Neural progenitor cell (in vitro differentiated cells): ENCODE measurements around the gene LMLN.

Source experiments
- EZH2 ChIP-seq: fragments of 200-600 bp; sonication (generic); IDR thresholded peaks from 2 replicates; pipeline ENCODE4 v1.6.1; 2017; ENCODE audit warnings: antibody characterized with exemption, mild to moderate bottlenecking, moderate library complexity
- EZH2phosphoT487 ChIP-seq: fragments of 200-600 bp; sonication (generic); IDR thresholded peaks from 2 replicates; pipeline ENCODE4 v1.6.1; 2017; ENCODE audit warnings: antibody characterized with exemption
- TF ChIP-seq, protein P1 (sequence below): fragments of 200-600 bp; sonication (generic); IDR thresholded peaks from 2 replicates; pipeline ENCODE4 v1.5.1; 2017; ENCODE audit warnings: antibody characterized with exemption, mild to moderate bottlenecking

DNA sequence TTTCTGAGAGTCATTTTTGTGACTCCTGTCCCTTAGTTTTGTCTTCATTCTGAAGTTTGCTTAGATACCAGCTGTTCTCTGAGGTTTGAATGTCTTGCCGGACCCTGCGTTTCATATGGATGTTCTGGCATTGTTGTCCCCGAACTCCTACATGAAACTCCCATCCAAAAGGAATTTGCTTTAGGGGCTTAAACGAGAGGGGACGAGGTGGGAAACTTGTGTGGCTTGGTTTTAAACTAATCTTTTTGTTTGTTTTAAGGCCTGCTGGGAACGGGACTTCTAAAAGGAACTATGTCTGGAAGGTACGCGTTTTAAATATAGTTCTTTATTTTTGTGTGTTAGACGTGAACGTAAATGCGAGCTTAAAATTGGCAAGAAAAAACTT is 9.3 kb upstream of the LMLN start:
- TF ChIP-seq, protein P1, sequence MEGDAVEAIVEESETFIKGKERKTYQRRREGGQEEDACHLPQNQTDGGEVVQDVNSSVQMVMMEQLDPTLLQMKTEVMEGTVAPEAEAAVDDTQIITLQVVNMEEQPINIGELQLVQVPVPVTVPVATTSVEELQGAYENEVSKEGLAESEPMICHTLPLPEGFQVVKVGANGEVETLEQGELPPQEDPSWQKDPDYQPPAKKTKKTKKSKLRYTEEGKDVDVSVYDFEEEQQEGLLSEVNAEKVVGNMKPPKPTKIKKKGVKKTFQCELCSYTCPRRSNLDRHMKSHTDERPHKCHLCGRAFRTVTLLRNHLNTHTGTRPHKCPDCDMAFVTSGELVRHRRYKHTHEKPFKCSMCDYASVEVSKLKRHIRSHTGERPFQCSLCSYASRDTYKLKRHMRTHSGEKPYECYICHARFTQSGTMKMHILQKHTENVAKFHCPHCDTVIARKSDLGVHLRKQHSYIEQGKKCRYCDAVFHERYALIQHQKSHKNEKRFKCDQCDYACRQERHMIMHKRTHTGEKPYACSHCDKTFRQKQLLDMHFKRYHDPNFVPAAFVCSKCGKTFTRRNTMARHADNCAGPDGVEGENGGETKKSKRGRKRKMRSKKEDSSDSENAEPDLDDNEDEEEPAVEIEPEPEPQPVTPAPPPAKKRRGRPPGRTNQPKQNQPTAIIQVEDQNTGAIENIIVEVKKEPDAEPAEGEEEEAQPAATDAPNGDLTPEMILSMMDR, result no peak
- TF ChIP-seq EZH2phosphoT487, result no peak
- no peak for TF ChIP-seq EZH2
